Measurements from ENCODE around the gene LRRTM4.

Gene LRRTM4

GRCh38 chr2:77201755-77202154, 320.4 kb downstream of the LRRTM4 start:
- DNase-seq (ENCODE audit: low read depth): no peak
- no peak overlapping the region for H3K4me3 ChIP-seq (ENCODE audit: control insufficient read depth, low read depth, low read length)
- TF ChIP-seq, protein P1, sequence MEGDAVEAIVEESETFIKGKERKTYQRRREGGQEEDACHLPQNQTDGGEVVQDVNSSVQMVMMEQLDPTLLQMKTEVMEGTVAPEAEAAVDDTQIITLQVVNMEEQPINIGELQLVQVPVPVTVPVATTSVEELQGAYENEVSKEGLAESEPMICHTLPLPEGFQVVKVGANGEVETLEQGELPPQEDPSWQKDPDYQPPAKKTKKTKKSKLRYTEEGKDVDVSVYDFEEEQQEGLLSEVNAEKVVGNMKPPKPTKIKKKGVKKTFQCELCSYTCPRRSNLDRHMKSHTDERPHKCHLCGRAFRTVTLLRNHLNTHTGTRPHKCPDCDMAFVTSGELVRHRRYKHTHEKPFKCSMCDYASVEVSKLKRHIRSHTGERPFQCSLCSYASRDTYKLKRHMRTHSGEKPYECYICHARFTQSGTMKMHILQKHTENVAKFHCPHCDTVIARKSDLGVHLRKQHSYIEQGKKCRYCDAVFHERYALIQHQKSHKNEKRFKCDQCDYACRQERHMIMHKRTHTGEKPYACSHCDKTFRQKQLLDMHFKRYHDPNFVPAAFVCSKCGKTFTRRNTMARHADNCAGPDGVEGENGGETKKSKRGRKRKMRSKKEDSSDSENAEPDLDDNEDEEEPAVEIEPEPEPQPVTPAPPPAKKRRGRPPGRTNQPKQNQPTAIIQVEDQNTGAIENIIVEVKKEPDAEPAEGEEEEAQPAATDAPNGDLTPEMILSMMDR (IDR thresholded peaks at IDR 0.05; ENCODE audit: control insufficient read depth, insufficient read depth, low read depth, low read length, missing control alignments): no peak

DNA sequence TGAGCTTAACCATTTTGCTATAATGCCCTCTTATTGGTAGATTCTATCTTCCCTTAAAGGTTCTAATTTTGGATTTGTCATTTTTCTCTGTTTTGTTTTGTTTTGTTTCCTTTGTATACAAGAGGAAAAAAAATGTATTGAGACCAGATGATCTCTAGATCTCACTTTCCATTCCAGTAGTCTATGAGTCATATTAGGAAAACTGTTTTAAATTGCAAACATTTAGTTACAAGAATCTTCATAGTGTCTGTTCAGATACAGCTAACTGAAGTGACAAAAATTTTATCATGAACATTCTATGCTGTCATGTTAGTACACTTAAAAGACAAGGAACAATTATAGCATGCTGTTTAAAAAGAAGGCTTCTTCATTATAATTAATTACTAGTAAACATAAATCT, 322.8 kb downstream of the LRRTM4 start:
- TF ChIP-seq, protein P1 (IDR thresholded peaks at IDR 0.05; ENCODE audit: control insufficient read depth, insufficient read depth, low read depth, low read length, missing control alignments): no peak
- DNase-seq (ENCODE audit: low read depth): no peak
- no peak overlapping the region for H3K4me3 ChIP-seq (ENCODE audit: control insufficient read depth, low read depth, low read length)

DNA sequence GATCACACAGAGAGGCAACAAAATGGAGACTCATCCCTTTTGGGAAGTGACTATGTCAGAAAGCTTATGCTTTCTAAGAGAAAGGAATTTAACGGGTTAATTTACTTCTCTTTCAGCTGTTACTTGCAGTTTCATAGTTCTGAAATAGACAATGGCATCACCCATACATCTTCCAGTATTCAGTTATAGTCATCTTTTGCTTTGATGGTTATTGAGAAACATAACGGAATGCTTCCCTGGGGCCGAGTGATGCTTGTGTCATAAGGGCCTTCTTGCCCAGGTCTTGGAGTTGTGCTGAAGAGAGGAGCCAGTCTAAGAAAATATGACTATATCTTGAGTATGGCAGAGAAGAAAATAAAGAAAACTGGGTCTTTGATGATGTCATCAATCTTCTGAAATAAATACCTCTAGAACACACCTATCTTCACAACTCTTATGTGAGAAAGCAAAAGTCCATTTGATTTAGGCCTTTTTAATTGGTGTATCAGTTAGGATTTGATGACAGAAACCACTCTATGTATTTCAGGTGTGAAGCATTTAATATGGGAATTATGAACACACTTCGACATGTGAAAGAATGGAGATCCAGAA, 328.2 kb downstream of the LRRTM4 start:
- H3K4me3 ChIP-seq (ENCODE audit: control insufficient read depth, low read depth, low read length): no peak overlapping the region
- TF ChIP-seq, protein P1 (IDR thresholded peaks at IDR 0.05; ENCODE audit: control insufficient read depth, insufficient read depth, low read depth, low read length, missing control alignments): no peak

GRCh38 chr2:77192811-77193289, 329.3 kb downstream of the LRRTM4 start:
- TF ChIP-seq, protein P1 (IDR thresholded peaks at IDR 0.05; ENCODE audit: control insufficient read depth, insufficient read depth, low read depth, low read length, missing control alignments): no peak
- H3K4me3 ChIP-seq (ENCODE audit: control insufficient read depth, low read depth, low read length): no peak overlapping the region
- no peak for DNase-seq (ENCODE audit: low read depth)

More for the DNA sequence above, 328.2 kb downstream of the LRRTM4 start:
- no peak for DNase-seq (ENCODE audit: low read depth)

DNA sequence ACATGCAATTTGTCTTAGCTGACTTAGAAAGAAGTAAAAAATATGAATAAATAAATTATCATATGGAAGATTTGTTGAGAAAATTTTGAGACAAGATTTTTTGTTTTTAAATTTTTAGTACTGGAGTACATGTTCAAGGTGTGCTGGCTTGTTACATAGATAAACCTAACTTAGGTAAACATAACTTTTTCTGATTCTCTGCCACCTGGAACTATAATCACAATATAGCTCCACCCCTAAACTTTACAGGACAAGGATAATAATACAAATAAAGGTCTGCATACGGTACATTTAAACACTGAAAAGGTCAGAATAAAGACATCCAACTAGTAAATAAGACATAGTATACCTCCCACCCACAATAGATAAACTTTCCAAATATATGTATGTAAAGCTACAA, 330.5 kb downstream of the LRRTM4 start:
- no peak for DNase-seq (ENCODE audit: low read depth)
- TF ChIP-seq, protein P1 (IDR thresholded peaks at IDR 0.05; ENCODE audit: control insufficient read depth, insufficient read depth, low read depth, low read length, missing control alignments): no peak
- H3K4me3 ChIP-seq (ENCODE audit: control insufficient read depth, low read depth, low read length): no peak overlapping the region

DNA sequence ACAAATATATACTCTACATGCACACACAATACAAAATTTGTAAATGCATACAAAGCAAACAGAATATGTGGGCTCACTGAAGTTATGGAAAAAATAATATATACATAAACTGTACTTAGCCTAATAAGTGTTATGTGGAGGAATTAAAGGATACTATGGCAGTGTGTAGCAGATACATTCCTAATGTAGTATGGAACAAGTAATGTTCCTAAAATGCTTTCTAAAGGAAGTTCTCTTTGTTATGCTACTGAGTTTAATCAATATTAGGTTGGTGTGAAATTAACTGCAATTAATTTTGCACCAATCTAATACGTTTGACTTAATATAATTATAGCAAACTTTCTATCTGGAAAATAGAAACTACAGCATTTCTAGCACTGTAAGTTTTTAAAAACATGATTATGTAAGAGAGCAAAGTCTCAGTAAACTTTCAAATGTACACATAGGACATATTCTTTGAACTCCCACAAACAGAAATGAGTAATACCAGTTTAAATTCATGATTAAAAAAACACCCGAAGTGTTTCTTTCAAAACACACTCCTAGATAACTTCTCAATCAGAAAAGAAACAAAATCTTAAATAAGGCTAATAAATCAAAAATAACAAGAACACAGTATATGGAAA, 331.3 kb downstream of the LRRTM4 start:
- no peak for DNase-seq (ENCODE audit: low read depth)
- H3K4me3 ChIP-seq (ENCODE audit: control insufficient read depth, low read depth, low read length): no peak overlapping the region
- TF ChIP-seq, protein P1 (IDR thresholded peaks at IDR 0.05; ENCODE audit: control insufficient read depth, insufficient read depth, low read depth, low read length, missing control alignments): no peak

Measured in AG09309 (cell line).